ENCODE results near the gene TNRC18. TPM values are rescaled to one million over a fixed set of nuclear protein-coding genes. Genes with fewer than 3 reads are reported as not detected.

The TNRC18 gene
- total RNA-seq, 1 experiment from 2014 or later, result 159 TPM

- Histone ChIP-seq H3K4me1 (replicated peaks; ENCODE audit: insufficient read depth) (no peaks in the 10 kb centered on the region), H3K27ac (no peak overlapping the region), H3K4me2 (no peak overlapping the region), H3K79me2 (ENCODE audit: low read depth) (no peaks in the 10 kb centered on the region; the same call in 1 of the 2 replicates), H4K20me1 (ENCODE audit: insufficient read depth) (peaks cover 39% of the 10 kb centered on the region), H3K36me3 (ENCODE audit: low read depth) (peaks cover 37% of the 10 kb centered on the region), H3K9me2 (ENCODE audit: insufficient read depth) (no peaks in the 10 kb centered on the region), H3F3A (ENCODE audit: insufficient read depth, low read depth) (peaks cover 2% of the 10 kb centered on the region; the same call in 1 of the 2 replicates), H3K27me3 (ENCODE audit: insufficient read depth, low read depth) (no peaks in the 10 kb centered on the region), H3K9me3 (ENCODE audit: insufficient read depth, low read depth) (no peaks in the 10 kb centered on the region), H2AFZ (no peak overlapping the region), H3K4me3 (no peak overlapping the region)
- intact Hi-C loops (cut with micrococcal nuclease; ENCODE audit: unreplicated experiment), result no loop called here
- no peak for DNase-seq
- no peak for TF ChIP-seq EZH2 (IDR thresholded peaks at IDR 0.05; ENCODE audit: low read depth)
- TF ChIP-seq, protein P1, sequence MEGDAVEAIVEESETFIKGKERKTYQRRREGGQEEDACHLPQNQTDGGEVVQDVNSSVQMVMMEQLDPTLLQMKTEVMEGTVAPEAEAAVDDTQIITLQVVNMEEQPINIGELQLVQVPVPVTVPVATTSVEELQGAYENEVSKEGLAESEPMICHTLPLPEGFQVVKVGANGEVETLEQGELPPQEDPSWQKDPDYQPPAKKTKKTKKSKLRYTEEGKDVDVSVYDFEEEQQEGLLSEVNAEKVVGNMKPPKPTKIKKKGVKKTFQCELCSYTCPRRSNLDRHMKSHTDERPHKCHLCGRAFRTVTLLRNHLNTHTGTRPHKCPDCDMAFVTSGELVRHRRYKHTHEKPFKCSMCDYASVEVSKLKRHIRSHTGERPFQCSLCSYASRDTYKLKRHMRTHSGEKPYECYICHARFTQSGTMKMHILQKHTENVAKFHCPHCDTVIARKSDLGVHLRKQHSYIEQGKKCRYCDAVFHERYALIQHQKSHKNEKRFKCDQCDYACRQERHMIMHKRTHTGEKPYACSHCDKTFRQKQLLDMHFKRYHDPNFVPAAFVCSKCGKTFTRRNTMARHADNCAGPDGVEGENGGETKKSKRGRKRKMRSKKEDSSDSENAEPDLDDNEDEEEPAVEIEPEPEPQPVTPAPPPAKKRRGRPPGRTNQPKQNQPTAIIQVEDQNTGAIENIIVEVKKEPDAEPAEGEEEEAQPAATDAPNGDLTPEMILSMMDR (conservative IDR thresholded peaks at IDR 0.05), result no peak
- ChIA-PET CTCF (no interaction called here), POLR2A (ENCODE audit: unreplicated experiment) (no interaction called here)
- no TSS peak for BruUV-seq (replicated peaks)
These were observed 78.5 kb downstream of the TNRC18 start for GRCh38 chr7:5345171-5345570.

DNA sequence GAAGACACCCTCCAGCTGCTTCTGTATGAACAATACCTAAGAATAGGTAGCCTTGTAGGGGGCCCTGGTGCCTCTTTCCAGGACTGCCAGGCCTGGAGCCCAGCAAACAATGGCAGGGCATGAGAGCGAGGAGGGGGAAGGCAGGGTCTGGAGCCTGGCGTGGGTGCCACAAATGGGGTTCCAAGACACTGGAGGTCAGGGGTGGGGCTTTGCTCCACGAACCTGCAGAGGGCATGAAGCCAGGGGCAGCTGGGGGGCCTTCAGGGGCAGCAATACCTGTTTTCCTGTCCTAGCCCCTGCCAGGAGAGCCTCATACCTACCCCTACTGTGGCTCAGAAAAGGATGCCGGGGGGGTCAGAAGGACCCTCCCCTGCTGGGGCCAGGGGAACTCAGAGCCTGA is 79.3 kb downstream of the TNRC18 start:
- TF ChIP-seq EZH2 (IDR thresholded peaks at IDR 0.05; ENCODE audit: low read depth), result no peak
- TF ChIP-seq, protein P1 (conservative IDR thresholded peaks at IDR 0.05), result no peak
- Histone ChIP-seq H3K9me3 (ENCODE audit: insufficient read depth, low read depth) (no peaks in the 10 kb centered on the region), H3K4me1 (replicated peaks; ENCODE audit: insufficient read depth) (no peaks in the 10 kb centered on the region), H3K36me3 (ENCODE audit: low read depth) (peaks cover 43% of the 10 kb centered on the region), H3F3A (ENCODE audit: insufficient read depth, low read depth) (peaks cover 6% of the 10 kb centered on the region; the same call in 1 of the 2 replicates), H3K4me2 (no peak overlapping the region), H3K27me3 (ENCODE audit: insufficient read depth, low read depth) (no peaks in the 10 kb centered on the region), H3K4me3 (no peak overlapping the region), H4K20me1 (ENCODE audit: insufficient read depth) (peaks cover 38% of the 10 kb centered on the region), H3K79me2 (ENCODE audit: low read depth) (no peaks in the 10 kb centered on the region; the same call in 1 of the 2 replicates), H3K9me2 (ENCODE audit: insufficient read depth) (no peaks in the 10 kb centered on the region), H2AFZ (no peak overlapping the region), H3K27ac (no peak overlapping the region)
- intact Hi-C loops (cut with micrococcal nuclease; ENCODE audit: unreplicated experiment), result no loop called here
- no TSS peak for BruUV-seq (replicated peaks)
- no peak for DNase-seq
- CTCF ChIA-PET, result no interaction called here
- POLR2A ChIA-PET (ENCODE audit: unreplicated experiment), result no interaction called here

- intact Hi-C loops (cut with micrococcal nuclease; ENCODE audit: unreplicated experiment), result no loop called here
- Histone ChIP-seq H3F3A (ENCODE audit: insufficient read depth, low read depth) (peaks cover 8% of the 10 kb centered on the region; the same call in 1 of the 2 replicates), H3K9me3 (ENCODE audit: insufficient read depth, low read depth) (no peaks in the 10 kb centered on the region), H4K20me1 (ENCODE audit: insufficient read depth) (peaks cover 39% of the 10 kb centered on the region), H3K4me2 (no peak overlapping the region), H3K79me2 (ENCODE audit: low read depth) (no peaks in the 10 kb centered on the region; the same call in 1 of the 2 replicates), H3K9me2 (ENCODE audit: insufficient read depth) (no peaks in the 10 kb centered on the region), H3K4me1 (replicated peaks; ENCODE audit: insufficient read depth) (no peaks in the 10 kb centered on the region), H3K27me3 (ENCODE audit: insufficient read depth, low read depth) (no peaks in the 10 kb centered on the region), H3K4me3 (no peak overlapping the region), H3K27ac (no peak overlapping the region), H2AFZ (no peak overlapping the region), H3K36me3 (ENCODE audit: low read depth) (peaks cover 47% of the 10 kb centered on the region)
- ChIA-PET POLR2A (ENCODE audit: unreplicated experiment) (no interaction called here), CTCF (no interaction called here)
- no peak for DNase-seq
- TF ChIP-seq, protein P1 (conservative IDR thresholded peaks at IDR 0.05), result no peak
- no peak for TF ChIP-seq EZH2 (IDR thresholded peaks at IDR 0.05; ENCODE audit: low read depth)
- no TSS peak for BruUV-seq (replicated peaks)
These were observed 79.8 kb downstream of the TNRC18 start for GRCh38 chr7:5343884-5344283.
